Muscle layer of duodenum (tissue), 2 donors: ENCODE results near the gene TTC4.

Experiments
- H3K27ac ChIP-seq: one replicate; pipeline ENCODE4 v1.7.0; 2013; ENCODE audit warnings: mild to moderate bottlenecking, low read length
- H3K27me3 ChIP-seq: one replicate; pipeline ENCODE4 v1.7.0; 2013; ENCODE audit warnings: low read depth, mild to moderate bottlenecking, control low read depth, low read length
- H3K36me3 ChIP-seq, 2 donors: one replicate each; pipeline ENCODE4 v1.7.0; 2013; ENCODE audit warnings: low read length in 2 of 2, control low read depth in 1 of 2, mild to moderate bottlenecking in 1 of 2; ENCODE audit not compliant: insufficient read depth in 2 of 2, control insufficient read depth in 1 of 2
- H3K4me1 ChIP-seq, 2 donors: one replicate each; pipeline ENCODE4 v1.7.0; 2013; ENCODE audit warnings: low read length in 2 of 2, mild to moderate bottlenecking in 2 of 2, control low read depth in 1 of 2, moderate library complexity in 1 of 2; ENCODE audit not compliant: insufficient read depth in 2 of 2, control insufficient read depth in 1 of 2
- H3K4me3 ChIP-seq, 2 donors: one replicate each; pipeline ENCODE4 v1.7.0; 2013; ENCODE audit warnings: low read length in 2 of 2, low read depth in 1 of 2, mild to moderate bottlenecking in 1 of 2
- H3K9me3 ChIP-seq, 2 donors: one replicate each; pipeline ENCODE4 v1.7.0; 2013; ENCODE audit warnings: low read length in 2 of 2, control low read depth in 1 of 2, mild to moderate bottlenecking in 1 of 2; ENCODE audit not compliant: control insufficient read depth in 1 of 2
- donor health status: healthy.

TTC4 gene

DNA sequence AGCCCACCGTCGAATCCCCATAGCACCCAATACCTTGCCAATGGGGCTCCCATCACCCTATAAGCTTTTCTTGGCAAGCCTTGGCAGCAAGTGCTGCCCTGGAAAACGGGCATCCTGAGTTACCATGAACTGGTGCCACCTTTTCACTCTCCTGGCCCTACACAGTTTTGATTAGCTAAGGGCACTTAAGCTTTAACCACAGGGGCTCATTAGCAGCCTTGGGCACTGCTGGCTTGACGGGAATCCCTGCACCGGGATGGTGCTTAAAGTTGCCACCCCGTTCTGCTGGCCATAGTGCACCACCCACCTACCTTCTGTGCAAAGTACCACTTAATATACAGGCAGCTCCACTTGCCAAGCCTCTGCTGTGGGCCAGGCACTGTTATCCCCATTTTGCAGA lies 34.9 kb downstream of the TTC4 start:
- Histone ChIP-seq H3K27me3 (no peaks in the 10 kb centered on the region), H3K9me3 (no peaks in the 10 kb centered on the region), H3K36me3 (no peaks in the 10 kb centered on the region), H3K4me3 (no peak overlapping the region), H3K4me1 (no peaks in the 10 kb centered on the region), H3K27ac (no peak overlapping the region)

DNA sequence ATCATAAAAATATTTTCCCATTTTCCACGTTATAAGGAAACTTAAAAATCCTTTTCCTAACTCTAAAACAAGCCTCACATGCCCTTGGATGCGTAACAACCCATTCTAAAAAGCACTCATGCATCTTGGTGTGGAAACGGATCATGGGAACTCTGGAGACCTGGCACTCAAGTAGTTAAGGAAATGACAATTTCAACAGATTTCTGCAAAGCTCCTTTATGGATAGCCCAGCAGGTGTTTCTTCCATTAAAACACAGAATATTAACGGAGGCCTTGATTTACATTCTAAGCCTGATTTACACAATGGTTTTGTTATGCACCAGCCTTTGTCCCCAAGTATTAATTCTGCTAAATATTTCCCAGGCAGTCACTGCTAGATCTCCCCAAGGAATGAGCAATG lies 35.8 kb downstream of the TTC4 start:
- H3K36me3 ChIP-seq = peaks cover 0 to 4% of the 10 kb centered on the region in 2 donors
- no peak overlapping the region for H3K4me3 ChIP-seq
- no peak overlapping the region for H3K27ac ChIP-seq
- no peaks in the 10 kb centered on the region for H3K27me3 ChIP-seq
- H3K9me3 ChIP-seq = no peaks in the 10 kb centered on the region
- H3K4me1 ChIP-seq = no peaks in the 10 kb centered on the region

DNA sequence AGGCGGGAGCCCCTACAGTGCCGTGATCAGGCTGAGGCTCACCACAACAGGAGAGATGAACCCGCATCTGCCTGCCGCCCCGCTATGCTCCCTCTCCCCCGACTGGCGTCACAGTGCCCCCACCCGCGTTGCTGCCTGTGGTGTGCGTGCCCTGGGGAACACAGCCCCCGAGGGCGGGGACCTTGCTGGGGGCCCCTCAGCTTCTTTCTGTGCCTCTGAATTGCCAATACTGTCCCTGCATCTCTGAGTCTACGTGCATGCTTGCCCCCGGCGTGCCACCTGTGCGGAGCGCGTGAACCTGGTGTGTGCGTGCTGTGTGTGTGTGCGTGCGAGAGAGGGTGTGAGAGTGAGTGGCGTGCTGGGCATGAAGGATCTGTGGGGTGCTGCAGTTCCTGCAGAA lies 38.4 kb downstream of the TTC4 start:
- H3K9me3 ChIP-seq = no peaks in the 10 kb centered on the region
- H3K4me1 ChIP-seq = no peaks in the 10 kb centered on the region
- H3K36me3 ChIP-seq = peaks cover 11 to 29% of the 10 kb centered on the region in 2 donors
- no peak overlapping the region for H3K4me3 ChIP-seq
- no peaks in the 10 kb centered on the region for H3K27me3 ChIP-seq
- H3K27ac ChIP-seq = no peak overlapping the region

DNA sequence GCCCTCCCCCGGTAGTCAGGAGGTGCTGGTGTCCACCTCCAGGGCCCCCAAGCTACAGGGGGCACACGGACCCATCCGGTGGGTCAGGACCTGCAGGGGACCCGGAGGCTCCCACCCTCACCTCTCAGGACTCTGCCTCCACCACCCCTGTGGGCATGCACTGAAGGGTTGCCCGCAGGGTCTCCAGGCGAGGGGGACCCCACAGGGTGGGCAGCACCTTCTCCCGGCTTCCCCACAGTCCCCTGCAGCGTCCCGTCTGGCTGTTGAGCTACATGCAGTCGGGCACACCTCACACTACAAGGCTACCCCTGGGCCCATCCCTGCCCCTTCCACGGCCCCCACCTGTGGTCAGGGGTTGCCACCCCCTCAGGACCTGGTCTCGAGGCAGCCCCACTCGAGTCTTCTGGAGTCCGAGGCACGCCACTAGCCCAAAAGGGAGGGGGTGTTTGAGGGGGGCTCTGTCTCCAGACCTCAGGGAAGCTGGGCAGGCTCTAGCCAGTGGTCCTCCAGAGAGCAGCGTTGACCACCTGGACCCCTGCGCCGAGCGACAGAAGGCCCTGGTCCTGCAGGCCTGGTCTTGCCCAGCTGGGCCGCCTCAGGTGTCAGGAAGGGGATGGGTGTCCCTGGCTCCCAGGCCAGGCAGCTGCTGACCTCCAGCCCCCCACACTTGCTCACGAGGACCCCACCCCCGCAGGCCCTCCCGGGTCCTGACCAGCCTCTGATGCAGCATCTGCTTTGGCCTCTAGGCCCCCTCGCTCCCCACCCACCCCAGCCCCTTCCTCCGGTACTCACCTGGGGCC lies 39.0 kb downstream of the TTC4 start:
- Histone ChIP-seq H3K4me1 (no peaks in the 10 kb centered on the region), H3K9me3 (no peaks in the 10 kb centered on the region), H3K27ac (no peak overlapping the region), H3K4me3 (no peak overlapping the region), H3K27me3 (no peaks in the 10 kb centered on the region), H3K36me3 (peaks cover 11 to 29% of the 10 kb centered on the region in 2 donors)

DNA sequence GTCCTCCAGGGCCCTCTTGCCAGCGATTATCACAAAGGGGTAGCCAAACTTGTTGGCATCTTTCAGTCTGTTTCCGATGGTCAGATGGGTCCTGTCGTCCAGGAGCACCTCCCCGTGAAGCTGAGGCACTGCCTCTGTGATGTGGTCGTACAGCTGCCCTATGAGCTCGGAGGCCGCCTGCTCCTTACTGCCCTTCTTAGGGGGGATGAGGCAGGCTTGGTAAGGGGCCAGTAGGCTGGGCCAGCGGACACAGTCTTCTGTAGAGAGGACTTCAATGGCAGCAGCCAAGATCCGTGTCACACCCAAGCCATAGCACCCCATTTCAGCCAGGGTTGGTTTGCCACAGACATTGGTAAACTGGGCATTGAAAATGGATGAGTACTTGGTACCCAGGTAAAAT lies 42.2 kb downstream of the TTC4 start:
- Histone ChIP-seq H3K9me3 (no peaks in the 10 kb centered on the region), H3K27ac (no peak overlapping the region), H3K36me3 (peaks cover 11 to 29% of the 10 kb centered on the region in 2 donors), H3K4me3 (no peak overlapping the region), H3K4me1 (no peaks in the 10 kb centered on the region), H3K27me3 (no peaks in the 10 kb centered on the region)

DNA sequence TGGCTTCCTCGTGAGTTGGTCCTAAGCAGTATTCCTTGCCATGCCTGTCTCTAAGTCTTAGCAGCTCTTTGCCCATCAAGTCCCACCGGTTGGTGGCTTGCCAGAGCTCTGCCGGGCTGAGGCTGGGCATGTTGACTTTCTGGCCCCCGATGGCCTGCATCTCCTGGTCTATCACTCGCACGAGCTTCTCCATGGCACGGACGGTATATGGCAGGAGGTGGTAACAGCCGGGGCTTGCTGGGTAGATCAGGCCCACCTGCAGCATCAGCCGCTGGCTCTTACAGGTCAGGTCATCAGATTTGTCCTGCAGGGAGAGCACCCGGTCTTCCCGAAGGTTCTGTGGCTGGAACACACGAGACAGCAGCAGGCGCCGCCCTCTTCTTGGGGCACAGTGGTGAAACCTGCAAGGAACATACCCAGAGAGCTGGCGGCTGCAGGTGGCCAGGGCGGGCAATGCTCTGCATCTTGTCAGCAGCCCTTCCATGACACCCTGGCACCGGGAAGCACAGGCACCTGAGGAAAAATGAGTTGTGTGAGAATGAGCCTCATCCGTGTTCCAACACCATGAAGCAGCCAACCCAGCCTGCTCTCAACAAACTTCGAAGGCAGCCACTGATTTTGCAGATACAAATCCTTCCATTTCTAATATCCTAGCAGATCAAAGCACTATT lies 43.2 kb downstream of the TTC4 start:
- Histone ChIP-seq H3K27me3 (no peaks in the 10 kb centered on the region), H3K27ac (no peak overlapping the region), H3K4me1 (peaks cover 5 to 8% of the 10 kb centered on the region in 2 donors), H3K36me3 (peaks cover 11 to 29% of the 10 kb centered on the region in 2 donors), H3K9me3 (no peaks in the 10 kb centered on the region), H3K4me3 (no peak overlapping the region)

DNA sequence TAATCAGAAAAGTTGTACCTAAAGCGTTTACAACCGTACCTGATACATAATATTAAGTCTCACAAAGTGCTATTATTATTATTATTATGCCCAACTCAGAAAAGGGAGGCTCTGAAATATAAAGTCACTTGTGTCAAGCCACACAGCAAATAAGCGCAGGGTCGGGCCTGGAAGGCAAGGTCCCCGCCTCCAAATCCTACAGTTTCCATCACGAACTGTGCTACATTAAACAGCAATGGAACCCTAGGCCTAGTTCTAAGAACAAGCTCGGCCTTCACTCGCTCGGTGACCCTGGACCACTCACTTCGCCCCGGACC lies 48.1 kb downstream of the TTC4 start:
- H3K9me3 ChIP-seq = no peaks in the 10 kb centered on the region
- H3K4me3 ChIP-seq = peak overlapping the region; percentile 83 to 89
- H3K36me3 ChIP-seq = peaks cover 0 to 2% of the 10 kb centered on the region in 2 donors
- peak overlapping the region; percentile 78 for H3K27ac ChIP-seq
- no peaks in the 10 kb centered on the region for H3K27me3 ChIP-seq
- H3K4me1 ChIP-seq = peaks cover 5 to 9% of the 10 kb centered on the region in 2 donors

DNA sequence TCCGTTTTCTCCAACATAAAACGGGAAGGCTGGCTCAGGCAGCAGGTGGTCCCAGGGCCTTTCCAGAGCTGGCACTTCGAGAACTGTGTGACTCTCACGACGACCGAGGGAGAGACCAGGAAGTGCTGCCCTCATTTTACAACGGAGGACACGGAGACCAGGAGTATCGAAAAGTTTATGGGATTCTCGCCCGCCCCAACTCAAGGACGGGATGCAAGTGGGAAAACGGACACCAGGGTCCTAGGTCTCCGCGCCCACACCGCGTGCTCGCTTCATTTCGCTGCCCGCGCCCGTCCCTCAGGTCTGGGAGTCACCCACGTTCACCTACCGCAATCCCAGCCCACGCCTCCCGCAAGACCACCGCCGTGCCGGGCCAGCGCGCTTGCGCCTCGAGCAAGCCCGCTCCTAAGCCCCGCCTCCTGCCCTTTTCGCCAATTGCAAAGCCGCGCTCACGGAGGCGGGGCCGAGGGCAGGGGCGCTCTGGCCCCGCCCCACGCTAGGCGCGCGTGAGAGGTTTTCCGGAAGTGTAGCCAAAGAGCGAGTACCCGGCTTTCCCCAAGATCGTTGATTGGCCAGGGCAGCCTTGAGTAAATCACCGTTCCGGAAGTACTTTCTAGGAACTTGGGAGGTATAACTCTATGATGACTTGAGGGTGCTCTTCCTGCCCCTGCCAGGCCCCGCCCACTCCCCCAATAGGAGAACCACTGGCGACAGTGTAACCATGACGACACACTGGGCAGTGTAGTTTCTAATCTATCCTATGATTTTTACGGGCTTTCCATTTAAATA lies 48.7 kb downstream of the TTC4 start, which contains the start of gene PARS2:
Gene PARS2, minus strand, starts transcription at position 391 of the 789 bp plus-strand sequence. CDS start 5,362 bp downstream, outside the sequence.
- H3K4me1 ChIP-seq = peaks cover 5 to 9% of the 10 kb centered on the region in 2 donors
- no peaks in the 10 kb centered on the region for H3K9me3 ChIP-seq
- peak within 1 kb of the TSS; percentile 78 for H3K27ac ChIP-seq
- H3K27me3 ChIP-seq = no peaks in the 10 kb centered on the region
- no peaks in the 10 kb centered on the region for H3K36me3 ChIP-seq
- peak within 1 kb of the TSS; percentile 83 to 89 for H3K4me3 ChIP-seq

DNA sequence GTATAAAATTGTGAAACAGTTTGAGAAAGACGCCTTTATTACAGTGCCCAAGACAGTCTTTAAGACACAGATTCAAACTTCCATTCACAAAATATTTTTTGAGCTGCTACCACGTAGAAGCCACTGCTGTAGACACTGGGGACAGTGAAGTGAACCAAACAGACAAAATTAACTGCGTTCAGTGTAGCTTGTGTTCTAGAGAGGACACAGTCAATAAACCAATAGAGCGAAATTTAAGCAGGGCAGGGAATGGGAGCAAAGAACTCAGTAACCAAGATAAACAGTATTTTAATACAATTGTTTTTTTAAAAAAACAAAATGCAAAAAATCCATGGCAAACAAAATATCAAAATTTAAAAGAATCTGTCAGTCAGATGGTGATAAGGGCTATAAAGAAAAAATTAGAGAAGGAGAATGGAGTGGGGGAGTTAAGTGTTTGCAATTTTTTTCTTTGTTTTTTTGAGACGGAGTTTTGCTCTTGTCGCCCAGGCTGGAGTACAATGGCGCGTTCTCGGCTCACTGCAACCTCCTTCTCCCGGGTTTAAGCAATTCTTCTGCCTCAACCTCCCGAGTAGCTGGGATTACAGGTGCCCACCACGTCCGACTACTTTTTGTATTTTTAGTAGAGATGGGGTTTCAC lies 49.4 kb downstream of the TTC4 start:
- Histone ChIP-seq H3K9me3 (no peaks in the 10 kb centered on the region), H3K4me1 (peaks cover 5 to 9% of the 10 kb centered on the region in 2 donors), H3K27ac (peak overlapping the region; percentile 17), H3K36me3 (no peaks in the 10 kb centered on the region), H3K27me3 (no peaks in the 10 kb centered on the region), H3K4me3 (peak overlapping the region; percentile 83 to 89)

DNA sequence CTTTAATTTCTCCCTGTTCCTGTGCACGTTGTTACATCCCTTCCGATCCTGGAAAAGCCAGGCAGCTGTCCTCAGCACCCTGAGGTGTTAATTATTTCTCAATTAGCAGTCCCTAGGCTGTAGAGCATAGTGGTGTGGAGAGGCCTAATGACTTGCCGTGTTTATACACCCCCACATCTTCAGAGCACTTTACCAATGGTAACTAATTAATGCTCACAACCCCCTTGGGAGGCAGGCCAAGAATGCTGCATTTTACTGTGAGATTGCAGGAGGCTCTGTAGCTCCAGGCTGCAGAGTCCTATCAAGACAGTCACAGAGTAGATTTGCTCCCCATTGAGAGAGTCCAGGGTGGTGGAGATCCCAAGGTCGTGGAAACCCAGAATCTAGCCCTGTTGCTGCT lies 51.1 kb downstream of the TTC4 start:
- Histone ChIP-seq H3K4me1 (peaks cover 5 to 9% of the 10 kb centered on the region in 2 donors), H3K9me3 (no peaks in the 10 kb centered on the region), H3K27ac (no peak overlapping the region), H3K36me3 (no peaks in the 10 kb centered on the region), H3K4me3 (no peak overlapping the region), H3K27me3 (no peaks in the 10 kb centered on the region)

DNA sequence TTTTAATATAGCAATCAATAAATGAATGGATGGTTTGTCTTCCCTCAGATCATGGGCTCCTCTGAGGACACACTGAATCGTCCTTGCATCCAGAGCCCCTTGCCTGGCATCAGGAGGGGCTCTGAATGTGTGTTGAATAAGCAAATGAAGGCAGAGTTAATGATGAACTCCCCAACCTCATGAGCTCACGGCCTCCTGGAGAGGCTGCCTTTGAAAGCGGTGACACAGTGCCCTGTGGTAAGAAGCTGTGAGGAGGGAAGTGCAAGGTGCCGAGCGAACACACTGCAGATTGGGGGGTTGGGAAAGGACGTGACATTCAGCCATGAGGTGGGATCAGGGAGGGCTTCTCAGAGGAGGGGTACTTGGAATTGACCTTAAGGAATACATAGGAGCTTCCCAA lies 51.9 kb downstream of the TTC4 start:
- Histone ChIP-seq H3K27me3 (no peaks in the 10 kb centered on the region), H3K4me3 (no peak overlapping the region), H3K4me1 (peaks cover 5 to 9% of the 10 kb centered on the region in 2 donors), H3K9me3 (no peaks in the 10 kb centered on the region), H3K27ac (no peak overlapping the region), H3K36me3 (no peaks in the 10 kb centered on the region)
